HEK293 (cell line): ENCODE measurements around the gene L3MBTL4.

Experiments used
- CTCF ChIA-PET: fragments of 350-600 bp; formaldehyde crosslinking; extraction: SDS; loops from one replicate; lab custom pipeline; 2021; ENCODE audit warnings: antibody characterized with exemption; lab: Yijun Ruan, JAX
- POLR2A ChIA-PET: fragments of 300-600 bp; formaldehyde crosslinking; extraction: SDS; loops from one replicate; lab custom pipeline; 2020; ENCODE audit warnings: antibody characterized with exemption, inconsistent platforms; lab: Yijun Ruan, JAX
- H3K27ac ChIP-seq: fragments of 200-500 bp; sonication (Bioruptor generic); 2 replicates; pipeline ENCODE4 v1.5.1; 2014; ENCODE audit warnings: low read depth, low read length, control low read depth, inconsistent platforms; ENCODE audit errors: extremely low read depth
- H3K36me3 ChIP-seq, 2 experiments: fragments of 200-500 bp in 1 of 2; sonication (Bioruptor generic) in 1 of 2; 1 replicate in 1 of 2; 2 replicates in 1 of 2; pipeline ENCODE4 v1.5.1; 2014 to 2017; ENCODE audit warnings: inconsistent platforms in 2 of 2, low read length in 2 of 2; ENCODE audit not compliant: control insufficient read depth in 2 of 2, insufficient read depth in 1 of 2
- H3K4me1 ChIP-seq: fragments of 200-500 bp; sonication (Bioruptor generic); 2 replicates; pipeline ENCODE4 v1.5.1; 2014; ENCODE audit warnings: mild to moderate bottlenecking, low read length, inconsistent platforms; ENCODE audit not compliant: control insufficient read depth, insufficient read depth
- H3K4me3 ChIP-seq: 2 replicates; pipeline ENCODE4 v1.5.1; 2011; ENCODE audit warnings: low read depth, mild to moderate bottlenecking, control low read depth, low read length, moderate library complexity
- H3K9me3 ChIP-seq: fragments of 200-500 bp; sonication (Bioruptor generic); 2 replicates; pipeline ENCODE4 v1.5.1; 2014; ENCODE audit warnings: low read depth, low read length, inconsistent platforms; ENCODE audit not compliant: control insufficient read depth, insufficient read depth
- BCL11A ChIP-seq: fragments of 450-650 bp; formaldehyde crosslinking; IDR thresholded peaks from 2 replicates; pipeline ENCODE4 v1.5.1; 2016; ENCODE audit warnings: low read depth, missing biosample characterization, missing genetic modification characterization
- HIC1 ChIP-seq: fragments of 450-650 bp; formaldehyde crosslinking; IDR thresholded peaks from 2 replicates; pipeline ENCODE4 v1.5.1; 2016; ENCODE audit warnings: missing biosample characterization, missing genetic modification characterization
- PBX3 ChIP-seq: sonication (generic); formaldehyde crosslinking; IDR thresholded peaks from 2 replicates; pipeline ENCODE4 v1.8.1; 2022; ENCODE audit warnings: mild to moderate bottlenecking, moderate library complexity, missing genetic modification reagents
- PRDM6 ChIP-seq: fragments of 450-650 bp; formaldehyde crosslinking; IDR thresholded peaks from 2 replicates; pipeline ENCODE4 v1.5.1; 2017; ENCODE audit warnings: missing biosample characterization, missing genetic modification characterization
- ZBTB6 ChIP-seq: fragments of 450-650 bp; formaldehyde crosslinking; IDR thresholded peaks from 2 replicates; pipeline ENCODE4 v1.5.1; 2017; ENCODE audit warnings: missing biosample characterization, missing genetic modification characterization
- ZBTB7A ChIP-seq: fragments of 450-650 bp; formaldehyde crosslinking; IDR thresholded peaks from 2 replicates; pipeline ENCODE4 v1.5.1; 2016; ENCODE audit warnings: low read depth, missing biosample characterization, missing genetic modification characterization
- ZFP41 ChIP-seq: fragments of 450-650 bp; formaldehyde crosslinking; IDR thresholded peaks from 2 replicates; pipeline ENCODE4 v1.5.1; 2016; ENCODE audit warnings: missing biosample characterization, missing genetic modification characterization, borderline replicate concordance
- ZNF266 ChIP-seq: fragments of 450-650 bp; formaldehyde crosslinking; IDR thresholded peaks from 2 replicates; pipeline ENCODE4 v1.5.1; 2016; ENCODE audit warnings: missing biosample characterization, missing genetic modification characterization, low read depth
- ZNF302 ChIP-seq: fragments of 450-650 bp; formaldehyde crosslinking; IDR thresholded peaks from 2 replicates; pipeline ENCODE4 v1.5.1; 2016; ENCODE audit warnings: missing biosample characterization, missing genetic modification characterization, low read depth
- ZNF335 ChIP-seq: fragments of 450-650 bp; formaldehyde crosslinking; conservative IDR thresholded peaks from 2 replicates; pipeline ENCODE4 v1.5.1; 2016; ENCODE audit warnings: missing biosample characterization, missing genetic modification characterization
- ZNF548 ChIP-seq: fragments of 450-650 bp; formaldehyde crosslinking; IDR thresholded peaks from 2 replicates; pipeline ENCODE4 v1.5.1; 2016; ENCODE audit warnings: missing biosample characterization, missing genetic modification characterization
- ZNF704 ChIP-seq: fragments of 450-650 bp; formaldehyde crosslinking; IDR thresholded peaks from 2 replicates; pipeline ENCODE4 v1.5.1; 2016; ENCODE audit warnings: missing biosample characterization, missing genetic modification characterization
- ZNF843 ChIP-seq: fragments of 450-650 bp; formaldehyde crosslinking; IDR thresholded peaks from 2 replicates; pipeline ENCODE4 v1.5.1; 2016; ENCODE audit warnings: missing biosample characterization, missing genetic modification characterization
- ZSCAN16 ChIP-seq: fragments of 450-650 bp; formaldehyde crosslinking; IDR thresholded peaks from 2 replicates; pipeline ENCODE4 v1.5.1; 2016; ENCODE audit warnings: missing biosample characterization, missing genetic modification characterization
- TF ChIP-seq, protein P1 (sequence below): fragments of 450-650 bp; formaldehyde crosslinking; conservative IDR thresholded peaks from 2 replicates; pipeline ENCODE4 v1.5.1; 2016; ENCODE audit warnings: low read depth, missing biosample characterization, missing genetic modification characterization

Gene L3MBTL4

GRCh38 chr18:6331872-6332271, 82.8 kb downstream of the L3MBTL4 start:
- TF ChIP-seq ZNF266 (tag by site-specific recombination) = no peak
- no peak for TF ChIP-seq ZSCAN16 (tag by site-specific recombination)
- TF ChIP-seq HIC1 (tag by site-specific recombination) = no peak
- no peak for TF ChIP-seq ZFP41 (tag by site-specific recombination)
- no peak for TF ChIP-seq ZNF335
- TF ChIP-seq PRDM6 (tag by site-specific recombination) = no peak
- TF ChIP-seq ZNF302 (tag by site-specific recombination) = no peak
- TF ChIP-seq, protein P1, sequence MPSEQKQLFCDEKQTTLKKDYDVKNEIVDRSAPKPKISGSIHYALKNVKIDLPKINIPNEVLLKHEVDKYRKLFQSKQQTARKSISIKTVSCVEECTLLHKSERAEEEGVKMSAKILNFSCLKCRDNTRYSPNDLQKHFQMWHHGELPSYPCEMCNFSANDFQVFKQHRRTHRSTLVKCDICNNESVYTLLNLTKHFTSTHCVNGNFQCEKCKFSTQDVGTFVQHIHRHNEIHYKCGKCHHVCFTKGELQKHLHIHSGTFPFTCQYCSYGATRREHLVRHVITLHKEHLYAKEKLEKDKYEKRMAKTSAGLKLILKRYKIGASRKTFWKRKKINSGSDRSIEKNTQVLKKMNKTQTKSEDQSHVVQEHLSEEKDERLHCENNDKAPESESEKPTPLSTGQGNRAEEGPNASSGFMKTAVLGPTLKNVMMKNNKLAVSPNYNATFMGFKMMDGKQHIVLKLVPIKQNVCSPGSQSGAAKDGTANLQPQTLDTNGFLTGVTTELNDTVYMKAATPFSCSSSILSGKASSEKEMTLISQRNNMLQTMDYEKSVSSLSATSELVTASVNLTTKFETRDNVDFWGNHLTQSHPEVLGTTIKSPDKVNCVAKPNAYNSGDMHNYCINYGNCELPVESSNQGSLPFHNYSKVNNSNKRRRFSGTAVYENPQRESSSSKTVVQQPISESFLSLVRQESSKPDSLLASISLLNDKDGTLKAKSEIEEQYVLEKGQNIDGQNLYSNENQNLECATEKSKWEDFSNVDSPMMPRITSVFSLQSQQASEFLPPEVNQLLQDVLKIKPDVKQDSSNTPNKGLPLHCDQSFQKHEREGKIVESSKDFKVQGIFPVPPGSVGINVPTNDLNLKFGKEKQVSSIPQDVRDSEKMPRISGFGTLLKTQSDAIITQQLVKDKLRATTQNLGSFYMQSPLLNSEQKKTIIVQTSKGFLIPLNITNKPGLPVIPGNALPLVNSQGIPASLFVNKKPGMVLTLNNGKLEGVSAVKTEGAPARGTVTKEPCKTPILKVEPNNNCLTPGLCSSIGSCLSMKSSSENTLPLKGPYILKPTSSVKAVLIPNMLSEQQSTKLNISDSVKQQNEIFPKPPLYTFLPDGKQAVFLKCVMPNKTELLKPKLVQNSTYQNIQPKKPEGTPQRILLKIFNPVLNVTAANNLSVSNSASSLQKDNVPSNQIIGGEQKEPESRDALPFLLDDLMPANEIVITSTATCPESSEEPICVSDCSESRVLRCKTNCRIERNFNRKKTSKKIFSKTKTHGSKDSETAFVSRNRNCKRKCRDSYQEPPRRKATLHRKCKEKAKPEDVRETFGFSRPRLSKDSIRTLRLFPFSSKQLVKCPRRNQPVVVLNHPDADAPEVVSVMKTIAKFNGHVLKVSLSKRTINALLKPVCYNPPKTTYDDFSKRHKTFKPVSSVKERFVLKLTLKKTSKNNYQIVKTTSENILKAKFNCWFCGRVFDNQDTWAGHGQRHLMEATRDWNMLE (tag by site-specific recombination) = no peak
- TF ChIP-seq ZNF843 = no peak
- TF ChIP-seq PBX3 = no peak
- TF ChIP-seq ZNF704 = no peak
- TF ChIP-seq ZBTB7A = no peak
- TF ChIP-seq BCL11A (tag by site-specific recombination) = no peak
- TF ChIP-seq ZBTB6 (tag by site-specific recombination) = no peak
- no peak for TF ChIP-seq ZNF548 (tag by site-specific recombination)
- Histone ChIP-seq H3K4me1 (no peaks in the 10 kb centered on the region), H3K9me3 (no peaks in the 10 kb centered on the region), H3K36me3 (no peaks in the 10 kb centered on the region), H3K4me3 (no peak overlapping the region), H3K27ac (no peak overlapping the region)
- ChIA-PET POLR2A (no interaction called here), CTCF (no interaction called here)
